ENCODE data around the gene MCOLN2.

- no peak for TF ChIP-seq EZH2phosphoT487 (IDR thresholded peaks at IDR 0.05; ENCODE audit: insufficient read depth, low read depth)
- no peak for TF ChIP-seq EZH2 (IDR thresholded peaks at IDR 0.05; ENCODE audit: insufficient read depth, poor library complexity, severe bottlenecking)
These were observed 57.8 kb downstream of the MCOLN2 start for GRCh38 chr1:84939151-84939550.
